ENCODE measurements around the gene THY1. TPM values are rescaled to one million over a fixed set of nuclear protein-coding genes. Genes with fewer than 3 reads are reported as not detected.

THY1 gene
- total RNA-seq, 1 donor = 0.31 TPM

- Histone ChIP-seq H3K27me3 (ENCODE audit: insufficient read depth, low read length) (no peaks in the 10 kb centered on the region), H3K4me1 (ENCODE audit: insufficient read depth, low read length) (no peaks in the 10 kb centered on the region), H3K9me3 (ENCODE audit: low read depth, low read length) (no peaks in the 10 kb centered on the region), H3K4me3 (ENCODE audit: low read length) (no peak overlapping the region)
These were observed 9.7 kb upstream of the THY1 start for GRCh38 chr11:119432484-119433357.

GRCh38 chr11:119431523-119431922 lies 8.6 kb upstream of the THY1 start:
- Histone ChIP-seq H3K27me3 (ENCODE audit: insufficient read depth, low read length) (no peaks in the 10 kb centered on the region), H3K4me3 (ENCODE audit: low read length) (no peak overlapping the region), H3K4me1 (ENCODE audit: insufficient read depth, low read length) (no peaks in the 10 kb centered on the region), H3K9me3 (ENCODE audit: low read depth, low read length) (no peaks in the 10 kb centered on the region)

- Histone ChIP-seq H3K27me3 (ENCODE audit: insufficient read depth, low read length) (peaks cover 21% of the 10 kb centered on the region), H3K9me3 (ENCODE audit: low read depth, low read length) (no peaks in the 10 kb centered on the region)
These were observed 4.3 kb upstream of the THY1 start for GRCh38 chr11:119427279-119427678.

GRCh38 chr11:119426142-119426541 lies 3.2 kb upstream of the THY1 start:
- peaks cover 32% of the 10 kb centered on the region for H3K27me3 ChIP-seq (ENCODE audit: insufficient read depth, low read length)
- no peaks in the 10 kb centered on the region for H3K4me1 ChIP-seq (ENCODE audit: insufficient read depth, low read length)
- H3K4me3 ChIP-seq (ENCODE audit: low read length) = no peak overlapping the region
- no peaks in the 10 kb centered on the region for H3K9me3 ChIP-seq (ENCODE audit: low read depth, low read length)

More at GRCh38 chr11:119427279-119427678, 4.3 kb upstream of the THY1 start:
- Histone ChIP-seq H3K4me1 (ENCODE audit: insufficient read depth, low read length) (no peaks in the 10 kb centered on the region), H3K4me3 (ENCODE audit: low read length) (no peak overlapping the region)

- H3K4me3 ChIP-seq (ENCODE audit: low read length) = no peak overlapping the region
- H3K27me3 ChIP-seq (ENCODE audit: insufficient read depth, low read length) = peaks cover 37% of the 10 kb centered on the region
- no peaks in the 10 kb centered on the region for H3K9me3 ChIP-seq (ENCODE audit: low read depth, low read length)
- no peaks in the 10 kb centered on the region for H3K4me1 ChIP-seq (ENCODE audit: insufficient read depth, low read length)
These were observed 1.8 kb upstream of the THY1 start for GRCh38 chr11:119424775-119425174.

- peaks cover 37% of the 10 kb centered on the region for H3K27me3 ChIP-seq (ENCODE audit: insufficient read depth, low read length)
- H3K9me3 ChIP-seq (ENCODE audit: low read depth, low read length) = no peaks in the 10 kb centered on the region
- no peaks in the 10 kb centered on the region for H3K4me1 ChIP-seq (ENCODE audit: insufficient read depth, low read length)
These were observed 1.3 kb upstream of the THY1 start for GRCh38 chr11:119424276-119424675.

GRCh38 chr11:119423509-119424254 lies 710 bp upstream of the THY1 start:
- Histone ChIP-seq H3K27me3 (ENCODE audit: insufficient read depth, low read length) (peaks cover 37% of the 10 kb centered on the region), H3K4me1 (ENCODE audit: insufficient read depth, low read length) (no peaks in the 10 kb centered on the region), H3K4me3 (ENCODE audit: low read length) (no peak overlapping the region), H3K9me3 (ENCODE audit: low read depth, low read length) (no peaks in the 10 kb centered on the region)

More at GRCh38 chr11:119424276-119424675, 1.3 kb upstream of the THY1 start:
- no peak overlapping the region for H3K4me3 ChIP-seq (ENCODE audit: low read length)

GRCh38 chr11:119421941-119422808 lies 797 bp downstream of the THY1 start:
- Histone ChIP-seq H3K27me3 (ENCODE audit: insufficient read depth, low read length) (peaks cover 37% of the 10 kb centered on the region), H3K4me1 (ENCODE audit: insufficient read depth, low read length) (no peaks in the 10 kb centered on the region), H3K9me3 (ENCODE audit: low read depth, low read length) (no peaks in the 10 kb centered on the region), H3K4me3 (ENCODE audit: low read length) (no peak overlapping the region)

GRCh38 chr11:119421351-119421750 lies 1.6 kb downstream of the THY1 start:
- Histone ChIP-seq H3K4me3 (ENCODE audit: low read length) (no peak overlapping the region), H3K27me3 (ENCODE audit: insufficient read depth, low read length) (peaks cover 37% of the 10 kb centered on the region), H3K9me3 (ENCODE audit: low read depth, low read length) (no peaks in the 10 kb centered on the region), H3K4me1 (ENCODE audit: insufficient read depth, low read length) (no peaks in the 10 kb centered on the region)

GRCh38 chr11:119420631-119421030 lies 2.3 kb downstream of the THY1 start:
- H3K4me1 ChIP-seq (ENCODE audit: insufficient read depth, low read length) = no peaks in the 10 kb centered on the region
- peaks cover 37% of the 10 kb centered on the region for H3K27me3 ChIP-seq (ENCODE audit: insufficient read depth, low read length)
- no peak overlapping the region for H3K4me3 ChIP-seq (ENCODE audit: low read length)

GRCh38 chr11:119419834-119420492 lies 3.0 kb downstream of the THY1 start:
- no peak overlapping the region for H3K4me3 ChIP-seq (ENCODE audit: low read length)
- no peaks in the 10 kb centered on the region for H3K4me1 ChIP-seq (ENCODE audit: insufficient read depth, low read length)
- peaks cover 37% of the 10 kb centered on the region for H3K27me3 ChIP-seq (ENCODE audit: insufficient read depth, low read length)
- H3K9me3 ChIP-seq (ENCODE audit: low read depth, low read length) = no peaks in the 10 kb centered on the region

More at GRCh38 chr11:119420631-119421030, 2.3 kb downstream of the THY1 start:
- no peaks in the 10 kb centered on the region for H3K9me3 ChIP-seq (ENCODE audit: low read depth, low read length)

- no peak overlapping the region for H3K4me3 ChIP-seq (ENCODE audit: low read length)
- H3K4me1 ChIP-seq (ENCODE audit: insufficient read depth, low read length) = no peaks in the 10 kb centered on the region
- no peaks in the 10 kb centered on the region for H3K9me3 ChIP-seq (ENCODE audit: low read depth, low read length)
- H3K27me3 ChIP-seq (ENCODE audit: insufficient read depth, low read length) = peaks cover 33% of the 10 kb centered on the region
These were observed 3.7 kb downstream of the THY1 start for GRCh38 chr11:119419246-119419645.

- H3K4me3 ChIP-seq (ENCODE audit: low read length) = no peak overlapping the region
- H3K27me3 ChIP-seq (ENCODE audit: insufficient read depth, low read length) = peaks cover 28% of the 10 kb centered on the region
- no peaks in the 10 kb centered on the region for H3K9me3 ChIP-seq (ENCODE audit: low read depth, low read length)
- H3K4me1 ChIP-seq (ENCODE audit: insufficient read depth, low read length) = no peaks in the 10 kb centered on the region
These were observed 4.2 kb downstream of the THY1 start for GRCh38 chr11:119418759-119419158.
